Raji (cell line): Measurements from ENCODE around the gene RPUSD1.

Source experiments
- POLR2A ChIP-seq: IDR thresholded peaks from 2 replicates; pipeline ENCODE4 v1.6.1; 2011; ENCODE audit warnings: low read depth, low read length, control low read depth; ENCODE audit not compliant: insufficient read depth

RPUSD1 gene

GRCh38 chr16:759110-759910 lies 28.9 kb downstream of the RPUSD1 start:
- TF ChIP-seq POLR2A, result no peak

GRCh38 chr16:756428-756827 lies 31.8 kb downstream of the RPUSD1 start:
- TF ChIP-seq POLR2A, result no peak

GRCh38 chr16:754656-755055 lies 33.5 kb downstream of the RPUSD1 start:
- TF ChIP-seq POLR2A, result no peak

GRCh38 chr16:752007-752312 lies 36.2 kb downstream of the RPUSD1 start:
- TF ChIP-seq POLR2A, result no peak

GRCh38 chr16:751152-752006 lies 36.8 kb downstream of the RPUSD1 start:
- no peak for TF ChIP-seq POLR2A

- no peak for TF ChIP-seq POLR2A
Observed at GRCh38 chr16:750485-750884, 37.7 kb downstream of the RPUSD1 start.

GRCh38 chr16:749010-749409 lies 39.2 kb downstream of the RPUSD1 start:
- no peak for TF ChIP-seq POLR2A

GRCh38 chr16:747978-748746 lies 40.0 kb downstream of the RPUSD1 start:
- TF ChIP-seq POLR2A, result no peak

GRCh38 chr16:746637-747036 lies 41.5 kb downstream of the RPUSD1 start:
- no peak for TF ChIP-seq POLR2A

- TF ChIP-seq POLR2A, result no peak
Observed at GRCh38 chr16:745739-746138, 42.4 kb downstream of the RPUSD1 start.

- TF ChIP-seq POLR2A, result no peak
Observed at GRCh38 chr16:743794-744500, 44.2 kb downstream of the RPUSD1 start.

GRCh38 chr16:741986-742629 lies 46.1 kb downstream of the RPUSD1 start:
- TF ChIP-seq POLR2A, result no peak

- TF ChIP-seq POLR2A, result peak; percentile 75
Observed at GRCh38 chr16:740764-741505, 47.2 kb downstream of the RPUSD1 start, which contains the start of gene CIAO3. TSS of gene CIAO3 (minus strand) at chr16:740997. CDS start at chr16:740985, 12 bp downstream.

GRCh38 chr16:740459-740763 lies 47.8 kb downstream of the RPUSD1 start:
- TF ChIP-seq POLR2A, result no peak
